ENCODE data around the gene CLRN2. TPM values are rescaled to one million over a fixed set of nuclear protein-coding genes. Genes with fewer than 3 reads are reported as not detected.

Gene CLRN2
- total RNA-seq, 2 donors from 2014 or later: not detected

DNA sequence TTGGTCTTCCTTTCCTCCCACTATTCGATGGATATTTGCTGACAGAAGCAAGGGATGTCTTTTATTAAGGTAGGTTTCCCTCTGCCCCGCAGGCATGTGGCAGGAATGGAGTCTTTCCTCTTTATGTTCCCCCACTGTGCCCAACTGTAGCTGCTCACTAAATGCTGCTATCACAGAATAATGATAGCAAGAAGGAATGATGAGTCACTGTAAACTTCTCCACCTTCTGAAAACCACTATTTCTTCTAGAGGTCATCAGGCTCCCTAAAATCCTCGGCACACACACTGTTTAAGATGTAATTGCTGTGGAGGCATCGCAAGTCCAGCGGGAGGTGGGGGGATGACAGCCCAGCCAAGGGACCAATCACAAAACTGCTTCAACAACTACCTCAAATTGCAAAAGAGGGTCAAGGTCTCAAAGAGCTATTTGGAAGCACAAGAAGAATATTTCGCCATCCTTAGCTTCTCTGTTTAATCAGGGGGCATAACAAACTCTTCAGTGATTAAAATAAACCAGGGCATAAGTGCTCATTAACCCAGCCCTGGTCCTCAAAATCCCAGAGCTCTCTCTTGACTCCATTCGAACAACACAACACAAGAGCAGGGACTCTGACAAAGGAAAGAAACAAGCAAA is 17.0 kb upstream of the CLRN2 start:
- intact Hi-C loops (cut with DNase I): no loop called here
- no peak for DNase-seq (ENCODE audit: low spot score)

DNA sequence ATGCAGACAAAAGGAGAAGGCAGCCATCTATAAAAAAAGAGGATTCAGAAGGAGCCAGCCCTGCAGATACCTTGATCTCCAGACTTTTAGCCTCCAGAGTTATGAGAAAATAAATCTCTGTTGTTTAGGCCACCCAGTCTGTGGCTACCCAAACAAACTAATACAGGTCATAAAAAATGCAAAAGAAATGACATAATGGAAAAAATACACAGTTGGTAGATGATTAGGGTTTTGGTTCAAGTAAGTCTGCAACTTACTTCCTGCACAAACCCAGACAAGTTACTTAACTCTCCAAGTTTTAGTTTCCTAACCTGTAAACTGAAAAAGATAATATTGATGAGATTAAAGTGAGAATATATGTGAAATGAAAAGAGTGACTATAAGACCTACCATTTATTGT is 14.4 kb upstream of the CLRN2 start:
- no peak for DNase-seq (ENCODE audit: low spot score)
- intact Hi-C loops (cut with DNase I): no loop called here

DNA sequence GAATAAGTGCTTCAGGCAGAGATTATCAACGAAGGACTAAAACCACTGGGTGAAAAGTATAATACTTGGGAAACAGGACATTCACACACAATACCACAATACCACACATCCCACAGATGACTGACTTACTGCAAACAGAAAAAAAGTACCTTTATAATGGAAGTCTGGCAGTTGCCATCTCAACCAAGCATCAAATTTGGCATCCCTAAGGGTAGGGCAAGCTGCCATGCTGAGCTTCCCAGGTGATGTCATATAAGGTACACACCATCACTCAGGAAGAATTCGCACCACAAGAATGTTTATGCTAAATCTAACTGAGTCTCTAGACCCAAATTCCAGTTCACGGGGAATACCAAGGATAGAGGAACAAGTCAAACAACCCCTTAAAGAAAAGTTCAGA is 12.2 kb upstream of the CLRN2 start:
- DNase-seq (ENCODE audit: low spot score): no peak
- intact Hi-C loops (cut with DNase I): no loop called here

DNA sequence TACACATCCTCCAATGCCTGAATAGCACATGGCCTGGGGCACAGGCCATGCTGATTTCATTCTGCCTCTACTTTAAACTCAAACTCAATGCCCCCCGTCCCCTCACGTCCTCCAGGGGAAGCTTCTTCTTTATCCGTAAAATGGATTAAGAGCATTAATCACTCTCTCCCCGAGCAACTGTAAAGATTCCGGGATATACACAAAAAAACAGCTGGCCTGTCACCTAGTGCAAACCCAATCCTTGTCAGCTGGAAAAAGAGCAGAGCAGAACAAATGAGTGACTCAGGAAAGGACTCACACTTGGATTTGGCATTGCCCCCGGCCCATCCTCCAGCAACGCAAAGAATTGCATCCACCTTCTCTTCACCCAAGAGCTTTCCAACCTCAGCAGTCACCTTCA is 10.9 kb upstream of the CLRN2 start:
- intact Hi-C loops (cut with DNase I): no loop called here
- DNase-seq (ENCODE audit: low spot score): no peak

DNA sequence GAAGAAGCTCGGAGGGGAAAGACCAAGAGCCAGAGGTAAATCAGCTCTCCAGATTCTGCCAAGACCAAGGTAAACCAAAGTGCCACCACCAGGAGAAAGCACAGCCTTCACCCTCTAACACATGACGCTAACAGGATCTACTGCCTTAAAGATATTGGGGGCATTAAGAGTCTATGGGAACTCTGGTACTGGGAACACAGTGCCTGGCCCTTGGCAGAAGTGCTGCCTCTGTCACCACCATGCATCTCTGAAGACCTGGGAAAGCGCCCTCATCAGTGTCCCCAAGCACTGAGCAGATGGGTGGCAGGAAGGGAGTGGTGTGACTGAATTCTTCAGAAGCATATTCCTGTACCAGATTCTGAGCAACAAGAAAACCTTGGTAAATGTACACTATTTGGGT is 4.4 kb upstream of the CLRN2 start:
- no peak for DNase-seq (ENCODE audit: low spot score)
- intact Hi-C loops (cut with DNase I): no loop called here

DNA sequence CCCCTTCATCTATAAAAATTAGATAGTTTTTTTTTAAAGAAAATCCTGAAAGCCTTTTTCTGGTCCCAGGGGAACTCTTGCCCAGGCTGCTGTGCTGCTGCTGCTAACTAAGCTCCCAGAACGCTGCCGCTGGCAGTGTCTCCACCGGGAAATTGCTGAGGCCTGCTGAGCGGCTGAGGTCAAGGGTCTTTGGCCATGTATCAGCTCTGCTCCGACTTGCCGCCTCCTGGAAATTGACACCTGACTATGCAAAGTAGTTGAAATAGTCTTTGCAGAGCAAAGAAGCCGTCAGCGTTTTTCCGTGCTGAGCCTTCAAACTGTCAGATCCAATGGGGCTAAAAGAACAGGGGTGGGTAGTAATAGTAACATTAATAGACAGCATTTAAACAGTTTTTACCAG is 3.9 kb upstream of the CLRN2 start:
- DNase-seq (ENCODE audit: low spot score): no peak
- intact Hi-C loops (cut with DNase I): no loop called here

DNA sequence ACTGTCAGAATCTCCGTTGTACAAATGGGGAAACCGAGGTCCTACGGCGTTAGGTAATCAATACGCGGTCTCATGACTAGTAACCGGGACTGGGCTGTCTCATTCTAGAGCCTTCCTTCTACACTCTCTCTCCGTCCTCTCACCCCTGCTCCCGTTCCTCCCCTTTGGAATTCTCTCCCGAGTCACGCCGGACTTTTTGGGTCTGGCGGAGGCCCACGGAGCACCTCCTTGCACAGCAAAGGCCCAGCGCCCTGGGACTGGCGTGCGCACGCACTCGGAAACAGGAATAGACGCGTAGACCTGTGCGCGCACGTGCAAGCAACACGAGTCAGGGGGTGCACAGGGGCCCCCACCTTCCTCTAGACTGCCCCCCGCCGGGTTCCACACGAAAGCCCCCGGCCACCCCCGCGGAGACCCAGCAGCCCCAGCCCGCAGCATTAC is 3.4 kb upstream of the CLRN2 start:
- DNase-seq (ENCODE audit: low spot score): peak; percentile 90
- intact Hi-C loops (cut with DNase I): no loop called here

DNA sequence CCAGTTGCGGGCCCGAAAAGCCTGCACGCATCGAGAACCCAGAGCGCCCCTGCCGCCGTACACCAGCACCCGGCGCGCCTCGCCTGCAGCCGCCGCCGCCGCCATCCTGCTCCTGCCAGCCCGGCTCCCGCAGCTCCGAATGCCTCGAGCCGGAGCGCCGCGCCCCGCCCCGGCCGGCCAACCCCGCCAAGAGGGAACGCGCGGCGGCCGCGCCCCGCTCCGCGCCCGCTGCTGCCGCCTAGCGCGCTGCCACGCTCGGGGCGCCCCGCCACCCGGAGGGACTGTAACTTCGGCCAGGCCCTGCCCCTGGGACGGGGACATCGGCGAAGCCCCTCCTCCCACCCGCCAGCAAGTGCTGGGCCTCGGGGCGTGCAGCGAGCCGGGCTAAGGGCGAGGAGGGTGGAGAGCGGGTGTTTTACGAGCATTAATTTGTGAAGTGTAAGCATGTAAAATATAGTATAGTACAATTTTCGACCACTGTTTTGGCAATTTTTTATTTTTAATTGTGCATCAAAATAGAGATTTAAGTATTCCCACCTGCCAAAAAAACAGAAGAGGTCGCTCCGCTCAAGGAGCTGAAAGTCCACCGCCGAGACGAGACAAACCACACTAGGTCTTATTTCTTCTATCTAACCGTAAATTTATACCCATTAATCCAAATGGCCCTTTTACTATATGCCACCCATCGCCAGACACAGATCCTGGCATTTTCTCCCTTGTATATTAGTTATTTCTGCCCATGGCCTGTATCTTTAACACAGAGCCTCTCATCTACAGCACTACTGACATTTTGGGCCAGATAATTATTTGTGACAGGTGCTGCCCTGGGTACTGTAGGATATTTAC is 2.8 kb upstream of the CLRN2 start, which contains the start of gene QDPR:
Gene QDPR, minus strand, starts transcription at position 141 of the 846 bp plus-strand sequence. Its CDS starts 36 bp downstream, at position 105.
- DNase-seq (ENCODE audit: low spot score): peak; percentile 91
- intact Hi-C loops (cut with DNase I): no loop called here

DNA sequence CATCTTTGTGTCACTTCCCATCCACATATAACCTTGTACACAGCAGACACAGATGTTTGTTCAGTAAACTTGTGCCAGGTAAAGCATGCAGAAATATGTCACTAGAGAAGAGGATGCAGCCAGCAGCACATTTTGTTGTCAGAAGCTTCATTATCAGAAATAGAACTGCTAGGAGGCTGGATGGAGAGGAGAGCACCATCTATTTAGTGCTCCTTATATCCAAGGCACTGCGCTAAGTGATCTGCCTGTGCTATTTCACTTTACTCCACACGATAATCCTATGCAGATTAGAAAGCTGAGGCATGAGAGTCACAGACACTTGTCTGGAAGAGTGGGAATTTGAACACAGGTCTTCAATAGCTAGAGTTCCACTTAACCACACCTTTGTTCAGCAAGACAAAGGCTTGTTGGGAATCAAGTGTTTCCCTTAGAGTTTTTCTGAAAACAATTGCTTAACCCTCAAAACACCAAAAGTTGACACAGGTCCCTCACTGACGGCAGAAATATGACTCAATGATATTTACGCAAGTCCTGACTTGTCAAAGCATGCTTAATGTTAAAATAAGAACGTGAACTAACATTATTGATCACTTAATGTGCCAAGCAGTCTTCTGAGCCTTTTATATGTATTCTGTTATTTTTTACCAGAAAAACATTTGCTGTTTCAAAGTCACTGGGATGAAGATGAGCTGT is 1.8 kb upstream of the CLRN2 start:
- no peak for DNase-seq (ENCODE audit: low spot score)
- intact Hi-C loops (cut with DNase I): no loop called here

DNA sequence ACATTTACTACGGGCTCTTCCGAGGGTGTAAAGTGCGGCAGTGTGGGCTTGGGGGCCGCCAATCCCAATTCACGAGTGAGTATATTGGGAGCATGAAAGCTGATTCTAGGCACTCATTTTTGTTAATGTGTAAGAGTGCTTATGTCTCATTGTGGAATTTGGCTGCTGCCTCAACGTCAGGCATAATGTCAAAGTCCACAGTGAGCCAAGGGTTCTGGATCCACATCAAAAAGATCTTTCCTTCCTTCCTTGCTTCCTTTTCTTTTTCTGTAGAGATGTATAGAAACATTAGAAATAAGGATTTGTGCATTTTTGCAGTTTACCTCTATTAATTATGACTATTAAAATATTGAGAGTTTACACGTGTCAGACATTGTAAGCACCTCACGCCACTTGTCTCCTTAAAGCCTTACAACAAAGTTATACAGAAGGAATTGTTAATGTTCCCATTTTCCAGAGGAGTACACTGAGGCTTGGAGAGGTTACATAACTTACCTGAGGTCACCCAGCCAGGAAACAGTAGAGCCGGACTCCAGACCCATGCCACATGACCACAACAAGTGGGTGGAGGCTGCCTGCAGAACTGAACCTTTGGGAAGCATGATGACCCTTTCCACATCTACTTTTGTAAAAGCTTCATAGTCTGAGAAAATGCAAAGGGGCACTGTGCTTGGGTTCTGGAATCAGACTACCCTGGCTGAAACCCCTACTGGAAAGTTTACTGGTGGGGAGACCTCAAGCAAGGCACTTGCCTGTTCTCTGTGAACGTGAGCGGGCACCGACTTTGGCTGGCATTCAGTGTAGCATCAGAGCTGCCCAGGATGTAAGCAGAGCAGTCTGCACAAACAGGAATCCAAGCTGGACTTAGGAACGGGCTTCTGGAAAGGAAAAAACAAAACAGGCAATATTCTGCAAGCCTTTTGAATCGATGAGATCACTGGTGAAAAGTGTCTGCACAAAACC is 761 bp downstream of the CLRN2 start:
- intact Hi-C loops (cut with DNase I): no loop called here
- DNase-seq (ENCODE audit: low spot score): no peak

DNA sequence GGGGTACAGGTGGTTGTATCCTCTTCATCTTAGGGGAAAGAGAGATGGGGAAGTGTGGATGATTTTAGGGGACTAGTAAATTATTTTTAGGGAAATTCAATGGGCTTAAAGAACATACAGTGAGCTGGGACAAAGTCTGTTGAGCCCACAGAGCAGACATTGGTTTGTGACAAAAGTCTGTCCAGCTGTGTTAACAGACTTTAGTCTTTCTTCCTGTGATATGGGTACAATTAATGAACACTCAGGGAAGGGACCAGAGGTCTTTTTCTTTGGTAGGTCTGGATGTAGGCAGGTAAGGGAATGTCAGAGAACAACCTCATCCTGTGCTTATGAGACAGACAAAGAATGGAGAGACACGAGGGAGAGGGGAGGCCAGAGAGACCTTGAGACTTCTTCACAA is 2.0 kb downstream of the CLRN2 start:
- intact Hi-C loops (cut with DNase I): no loop called here
- no peak for DNase-seq (ENCODE audit: low spot score)

DNA sequence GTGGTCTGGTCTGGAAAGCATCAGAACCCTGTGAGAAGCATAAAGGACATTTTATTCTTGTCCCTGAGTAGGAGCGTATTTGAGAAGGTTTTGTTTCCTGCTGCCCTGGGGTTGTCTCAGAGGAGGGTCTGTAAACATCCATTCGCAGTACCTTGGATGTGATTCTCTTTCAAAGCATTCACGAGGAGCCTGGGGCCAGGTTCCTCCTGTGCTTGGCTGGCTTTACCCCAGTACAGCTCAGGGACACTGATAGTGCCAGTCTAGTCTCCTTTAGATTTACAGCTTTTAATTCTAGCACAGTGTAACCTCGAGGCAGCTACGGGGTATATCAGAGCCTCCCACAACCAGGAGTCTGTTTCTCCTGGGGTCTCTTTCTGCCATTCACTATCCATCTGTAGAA is 2.7 kb downstream of the CLRN2 start:
- intact Hi-C loops (cut with DNase I): no loop called here
- DNase-seq (ENCODE audit: low spot score): no peak

DNA sequence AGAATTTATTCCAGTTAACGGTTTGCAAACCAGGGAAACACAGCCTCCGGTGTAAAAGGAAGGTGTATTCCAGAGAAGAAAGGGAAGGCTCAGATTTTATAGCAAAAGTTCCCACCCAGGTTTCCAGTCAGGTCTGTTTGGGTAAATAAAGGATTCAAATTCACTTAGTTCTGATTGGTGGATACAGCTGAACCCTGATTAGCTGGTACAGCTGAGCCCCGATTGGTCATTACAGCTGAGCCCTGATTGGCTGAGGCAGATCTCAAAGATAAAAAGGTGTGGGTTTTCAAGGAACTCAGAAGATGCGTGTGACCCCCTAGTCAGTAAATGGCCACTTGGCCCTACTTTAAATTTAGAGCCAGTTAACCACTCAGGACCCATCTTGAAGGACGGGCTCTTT is 6.6 kb downstream of the CLRN2 start:
- intact Hi-C loops (cut with DNase I): no loop called here
- no peak for DNase-seq (ENCODE audit: low spot score)

DNA sequence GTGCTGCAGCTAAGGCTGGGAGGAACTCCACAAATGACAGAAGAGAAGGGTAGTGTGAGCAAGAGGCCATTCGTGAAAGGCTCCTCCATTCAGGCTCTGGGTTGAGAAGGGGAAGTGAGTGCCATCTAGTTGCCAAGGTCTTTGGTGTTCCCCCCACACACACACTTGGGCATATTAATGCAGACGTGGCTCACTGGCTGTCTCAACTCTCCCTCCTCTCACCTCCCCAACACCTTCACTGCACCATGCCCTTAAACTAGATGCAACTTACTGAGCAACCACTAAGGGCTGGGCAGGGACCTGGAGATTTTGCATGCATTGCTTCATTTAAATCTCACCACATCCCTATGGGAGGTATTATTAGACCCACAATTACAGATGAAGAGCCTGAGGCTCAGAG is 8.7 kb downstream of the CLRN2 start:
- intact Hi-C loops (cut with DNase I): no loop called here
- DNase-seq (ENCODE audit: low spot score): no peak

DNA sequence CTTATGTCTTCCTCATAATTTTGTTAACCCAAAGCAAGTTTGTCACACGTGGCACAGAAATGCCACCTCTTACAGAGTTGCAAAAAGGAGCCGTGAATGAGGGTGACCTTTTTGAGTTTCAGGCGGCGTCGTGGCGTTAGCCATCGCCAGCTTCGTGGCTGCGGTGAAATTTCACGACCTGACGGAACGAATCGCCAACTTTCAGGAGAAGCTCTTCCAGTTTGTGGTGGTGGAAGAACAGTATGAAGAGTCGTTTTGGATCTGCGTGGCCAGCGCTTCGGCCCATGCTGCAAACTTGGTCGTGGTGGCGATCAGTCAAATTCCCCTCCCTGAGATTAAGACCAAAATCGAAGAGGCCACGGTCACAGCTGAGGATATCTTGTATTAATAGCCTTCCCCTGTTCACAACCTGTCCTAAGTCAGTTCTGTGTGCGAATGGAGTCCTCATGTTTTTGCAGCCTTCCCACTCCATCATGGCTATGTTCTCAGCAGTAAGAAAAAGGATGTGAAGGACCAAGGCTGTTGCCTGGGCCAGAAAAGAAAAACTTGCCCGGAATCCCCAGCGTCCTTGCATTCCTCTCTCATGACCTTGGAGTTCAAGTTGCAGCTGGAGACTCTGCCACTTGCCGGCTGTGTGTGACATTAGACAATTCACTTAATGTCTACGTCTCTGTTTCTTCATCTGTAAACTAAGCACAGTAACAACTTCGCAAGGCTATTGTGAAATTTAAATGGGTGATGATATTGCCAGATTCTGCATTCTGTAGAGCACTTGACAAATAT is 11.9 kb downstream of the CLRN2 start:
- DNase-seq (ENCODE audit: low spot score): no peak
- intact Hi-C loops (cut with DNase I): no loop called here

DNA sequence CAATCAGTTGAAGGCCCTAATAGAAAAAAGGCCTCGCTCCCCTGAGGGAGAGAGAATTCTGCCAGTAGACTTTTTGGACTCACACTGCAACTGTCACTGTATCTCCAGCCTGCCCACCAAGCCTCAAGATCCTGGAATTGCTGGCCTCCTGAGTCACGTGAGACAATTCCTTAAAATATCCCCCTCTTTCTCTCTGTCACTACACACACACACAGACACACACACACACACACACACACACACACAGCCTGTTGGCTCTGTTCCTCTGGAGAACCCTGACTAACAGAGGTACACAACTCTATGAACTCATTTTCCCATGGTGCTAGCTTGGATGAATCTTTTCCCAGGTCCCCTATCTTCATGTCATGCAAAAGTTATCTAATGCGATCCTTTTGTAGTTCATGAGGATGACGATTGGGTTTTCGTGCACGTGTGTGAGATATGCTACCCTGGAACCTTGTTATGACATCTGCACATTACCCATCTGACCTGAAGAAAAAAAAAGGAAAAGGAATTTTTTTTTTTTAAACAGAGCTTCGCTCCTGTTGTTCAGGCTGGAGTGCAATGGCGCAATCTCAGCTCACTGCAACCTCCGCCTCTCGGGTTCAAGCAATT is 13.7 kb downstream of the CLRN2 start:
- no peak for DNase-seq (ENCODE audit: low spot score)
- intact Hi-C loops (cut with DNase I): no loop called here

DNA sequence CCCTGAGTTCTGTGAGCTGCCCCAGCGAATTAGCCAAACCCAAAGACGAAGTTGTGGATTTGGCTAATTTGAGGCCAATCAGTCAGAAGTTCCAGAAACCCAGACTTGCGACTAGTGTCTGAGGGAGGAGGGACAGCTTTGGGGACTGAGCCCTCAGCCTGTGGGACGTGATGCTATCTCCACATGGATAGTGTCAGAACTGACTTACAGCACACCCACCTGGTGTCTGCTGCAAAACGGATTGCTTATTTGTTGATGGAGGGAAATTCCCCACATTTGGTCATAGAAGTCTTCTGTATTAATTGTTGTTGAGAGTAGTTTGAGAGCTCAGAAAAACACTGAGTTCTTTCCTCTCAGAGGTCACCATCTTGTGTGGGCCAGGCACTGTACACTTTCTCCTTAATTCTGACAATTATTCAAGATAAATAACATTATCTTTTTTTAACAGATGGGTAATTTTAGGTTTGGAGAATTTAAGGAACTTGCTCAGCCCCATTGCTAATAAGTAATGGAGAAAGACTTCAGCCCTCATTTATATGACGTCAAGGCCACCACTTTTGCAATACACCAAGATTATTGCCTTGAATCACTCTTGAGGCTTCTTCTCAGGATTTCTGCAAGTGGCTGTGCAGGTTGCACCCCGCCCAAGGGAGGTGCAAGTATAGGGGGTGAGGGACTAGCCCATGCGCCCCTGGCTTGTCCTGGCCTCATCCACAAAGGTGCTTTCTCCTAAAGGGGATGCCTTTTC is 16.7 kb downstream of the CLRN2 start:
- intact Hi-C loops (cut with DNase I): no loop called here
- no peak for DNase-seq (ENCODE audit: low spot score)
